Vagina (tissue), 2 donors: ENCODE results near the gene C1QTNF6. TPM values are rescaled to one million over a fixed set of nuclear protein-coding genes. Genes with fewer than 3 reads are reported as not detected.

ENCODE experiments used
- DNase-seq, 2 donors: peaks; one replicate each; pipeline ENCODE4 v3.0.0-alpha.2; 2017; ENCODE audit errors: extremely low spot score in 2 of 2
- H3K27ac ChIP-seq: fragments of 200-600 bp; sonication (generic); one replicate; pipeline ENCODE4 v1.5.1; 2019
- H3K27me3 ChIP-seq: fragments of 200-600 bp; sonication (generic); one replicate; pipeline ENCODE4 v1.5.1; 2019
- H3K36me3 ChIP-seq, 2 donors: fragments of 200-600 bp; sonication (generic); one replicate each; pipeline ENCODE4 v1.5.1; 2017 to 2019
- H3K4me1 ChIP-seq: fragments of 200-600 bp; sonication (generic); one replicate; pipeline ENCODE4 v1.5.1; 2019
- H3K4me3 ChIP-seq, 2 donors: fragments of 200-600 bp; sonication (generic); 1 replicate in 1 of 2; 2 replicates in 1 of 2; pipeline ENCODE4 v1.5.1; 2016 to 2019
- H3K9me3 ChIP-seq: fragments of 200-600 bp; sonication (generic); one replicate; pipeline ENCODE4 v1.5.1; 2019
- CTCF ChIP-seq, 3 experiments: fragments of 450-650 bp in 2 of 3; fragments of 200-600 bp in 1 of 3; sonication (generic) in 1 of 3; IDR thresholded peaks; one replicate each; pipeline ENCODE4 v1.5.1; 2017 to 2019; ENCODE audit warnings: antibody characterized with exemption in 3 of 3, mild to moderate bottlenecking in 2 of 3, moderate library complexity in 2 of 3
- POLR2A ChIP-seq, 2 donors: fragments of 450-650 bp; IDR thresholded peaks; one replicate each; pipeline ENCODE4 v1.6.1; 2017; ENCODE audit warnings: antibody characterized with exemption in 2 of 2, mild to moderate bottlenecking in 2 of 2, moderate library complexity in 2 of 2
- POLR2AphosphoS5 ChIP-seq, 2 donors: sonication (generic); formaldehyde crosslinking; IDR thresholded peaks; one replicate each; pipeline ENCODE4 v1.9.0; 2017; ENCODE audit warnings: antibody characterized with exemption in 2 of 2, mild to moderate bottlenecking in 2 of 2, low read depth in 1 of 2; ENCODE audit not compliant: insufficient read depth in 1 of 2
- intact Hi-C: fragments of 100-400 bp; cut with DNase I; formaldehyde crosslinking; loops from one replicate; pipeline ENCODE4 v1.15.1; 2023
- total RNA-seq: library from RNA; depleted of rRNA; stranded (reverse); fragments of >200 nt; gene quantifications from one replicate; pipeline ENCODE4 v1.2.3, GENCODE V29; 2016

The C1QTNF6 gene
- total RNA-seq, 1 donor from 2014 or later: 4.9 TPM

- Histone ChIP-seq H3K27me3 (no peaks in the 10 kb centered on the region), H3K27ac (no peak overlapping the region)
- intact Hi-C loops: loop anchor here (5.0 kb wide), 1 partner anchor 100 kb away; no protein-coding TSS in a partner anchor
Measured at GRCh38 chr22:37162221-37163095, 25.6 kb downstream of the C1QTNF6 start.

GRCh38 chr22:37161443-37161842 lies 26.6 kb downstream of the C1QTNF6 start:
- H3K27me3 ChIP-seq: no peaks in the 10 kb centered on the region

More at GRCh38 chr22:37162221-37163095, 25.6 kb downstream of the C1QTNF6 start:
- H3K4me1 ChIP-seq: peaks cover 7% of the 10 kb centered on the region
- no peak for TF ChIP-seq CTCF (IDR thresholded peaks at IDR 0.05)
- no peak for TF ChIP-seq POLR2AphosphoS5 (IDR thresholded peaks at IDR 0.05; ENCODE audit: insufficient read depth in 1 of 2, low read depth in 1 of 2)
- no peak for TF ChIP-seq POLR2A (IDR thresholded peaks at IDR 0.05)
- H3K36me3 ChIP-seq: no peaks in the 10 kb centered on the region
- H3K9me3 ChIP-seq: no peaks in the 10 kb centered on the region
- H3K4me3 ChIP-seq: no peak overlapping the region
- DNase-seq: no peak

GRCh38 chr22:37160027-37160426 lies 28.0 kb downstream of the C1QTNF6 start:
- Histone ChIP-seq H3K27me3 (no peaks in the 10 kb centered on the region), H3K4me1 (no peaks in the 10 kb centered on the region), H3K4me3 (no peak overlapping the region), H3K36me3 (no peaks in the 10 kb centered on the region), H3K27ac (no peak overlapping the region), H3K9me3 (no peaks in the 10 kb centered on the region)
- DNase-seq: no peak
- intact Hi-C loops: loop anchor here (5.0 kb wide), 1 partner anchor 102 kb away; no protein-coding TSS in a partner anchor
- no peak for TF ChIP-seq POLR2A (IDR thresholded peaks at IDR 0.05)
- no peak for TF ChIP-seq POLR2AphosphoS5 (IDR thresholded peaks at IDR 0.05; ENCODE audit: insufficient read depth in 1 of 2, low read depth in 1 of 2)
- no peak for TF ChIP-seq CTCF (IDR thresholded peaks at IDR 0.05)

More at GRCh38 chr22:37161443-37161842, 26.6 kb downstream of the C1QTNF6 start:
- H3K36me3 ChIP-seq: no peaks in the 10 kb centered on the region
- no peaks in the 10 kb centered on the region for H3K4me1 ChIP-seq
- no peaks in the 10 kb centered on the region for H3K9me3 ChIP-seq
- H3K27ac ChIP-seq: no peak overlapping the region
- DNase-seq: no peak
- intact Hi-C loops: loop anchor here (5.0 kb wide), 1 partner anchor 101 kb away; no protein-coding TSS in a partner anchor
- no peak for TF ChIP-seq POLR2A (IDR thresholded peaks at IDR 0.05)
- no peak for TF ChIP-seq CTCF (IDR thresholded peaks at IDR 0.05)
- no peak for TF ChIP-seq POLR2AphosphoS5 (IDR thresholded peaks at IDR 0.05; ENCODE audit: insufficient read depth in 1 of 2, low read depth in 1 of 2)
- H3K4me3 ChIP-seq: no peak overlapping the region

GRCh38 chr22:37158963-37159290 lies 29.1 kb downstream of the C1QTNF6 start:
- Histone ChIP-seq H3K4me3 (no peak overlapping the region), H3K27ac (no peak overlapping the region), H3K27me3 (no peaks in the 10 kb centered on the region), H3K4me1 (no peaks in the 10 kb centered on the region), H3K36me3 (no peaks in the 10 kb centered on the region), H3K9me3 (no peaks in the 10 kb centered on the region)
- intact Hi-C loops: no loop called here
- DNase-seq: no peak
- no peak for TF ChIP-seq CTCF (IDR thresholded peaks at IDR 0.05)
